ENCODE results near the gene ADO. TPM values are rescaled to one million over a fixed set of nuclear protein-coding genes. Genes with fewer than 3 reads are reported as not detected.

The ADO gene
- polyA plus RNA-seq, 1 of the 3 experiments (the other 2 are of a cell fraction), result 6.9 TPM

DNA sequence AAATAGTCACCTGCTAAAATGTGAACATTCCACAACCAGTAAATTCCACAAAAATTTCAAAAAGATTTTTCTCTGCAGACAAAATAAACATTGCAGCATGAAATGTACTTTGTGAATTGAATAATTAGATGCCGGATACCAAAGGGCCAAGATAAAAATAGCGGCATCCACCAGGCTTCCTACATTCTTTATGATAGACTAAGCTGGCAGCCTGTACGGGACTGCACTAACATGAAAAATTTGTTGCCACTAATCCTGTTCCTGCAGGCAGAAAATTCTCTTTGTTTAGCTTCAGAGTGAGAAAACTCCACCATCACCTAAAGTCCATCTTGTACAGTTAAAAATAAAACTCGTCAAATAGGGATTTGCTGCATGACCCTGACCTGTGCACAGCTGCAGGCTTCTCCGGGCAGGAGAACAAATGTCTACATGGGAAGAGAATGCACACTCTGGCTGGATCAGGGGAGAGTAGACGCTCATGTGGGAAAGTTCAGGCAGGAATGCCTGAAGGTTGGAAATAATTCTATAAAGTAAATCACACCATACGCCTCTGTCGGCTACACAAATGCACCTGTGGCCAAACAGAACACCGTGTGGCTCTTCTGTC lies 15.6 kb upstream of the ADO start:
- no peak overlapping the region for H3K27ac ChIP-seq (ENCODE audit: low read depth in 2 of 2, low read length in 1 of 2)
- WGBS (ENCODE audit: low lambda C conversion rate), result 54% methylated on average over 9 of the region's 9 CpGs
- no peaks in the 10 kb centered on the region for H3F3A ChIP-seq (replicated peaks; ENCODE audit: insufficient read depth)
- no peaks in the 10 kb centered on the region for H3K36me3 ChIP-seq (replicated peaks in 1 of 2; ENCODE audit: control insufficient read depth in 1 of 2, insufficient read depth in 2 of 2, low read length in 1 of 2)
- no peak overlapping the region for H3K4me3 ChIP-seq (ENCODE audit: low read depth in 2 of 2, low read length in 1 of 2)
- no peaks in the 10 kb centered on the region for H3K9me3 ChIP-seq
- H3K9me2 ChIP-seq, result no peaks in the 10 kb centered on the region
- no peak overlapping the region for H3K9ac ChIP-seq
- H3K4me1 ChIP-seq (ENCODE audit: control insufficient read depth in 1 of 2, insufficient read depth in 2 of 2, low read depth in 1 of 2, low read length in 1 of 2), result no peaks in the 10 kb centered on the region
- H3K4me2 ChIP-seq, result no peak overlapping the region
- ChIA-PET POLR2A (no interaction called here), CTCF (no interaction called here)
- no peaks in the 10 kb centered on the region for H3K79me2 ChIP-seq (ENCODE audit: insufficient read depth)
- no peak overlapping the region for H2AFZ ChIP-seq (ENCODE audit: low read depth)
- H4K20me1 ChIP-seq (ENCODE audit: insufficient read depth), result no peaks in the 10 kb centered on the region
- TF ChIP-seq IRF3 (IDR thresholded peaks at IDR 0.05; ENCODE audit: low read depth, low read length), result no peak
- TF ChIP-seq PBX3 (IDR thresholded peaks at IDR 0.05), result no peak
- TF ChIP-seq GABPA (IDR thresholded peaks at IDR 0.05; ENCODE audit: low read depth), result no peak
- TF ChIP-seq FOSL2 (IDR thresholded peaks at IDR 0.05; ENCODE audit: borderline replicate concordance, low read depth), result no peak
- TF ChIP-seq TAF1 (IDR thresholded peaks at IDR 0.05; ENCODE audit: borderline replicate concordance, low read depth, low read length), result no peak
- no peak for TF ChIP-seq EZH2phosphoT487 (IDR thresholded peaks at IDR 0.05; ENCODE audit: borderline replicate concordance, low read depth)
- TF ChIP-seq CHD2 (IDR thresholded peaks at IDR 0.05; ENCODE audit: low read length, partially characterized antibody), result no peak
- no peak for TF ChIP-seq EP300 (IDR thresholded peaks at IDR 0.05; ENCODE audit: borderline replicate concordance in 1 of 2, low read depth in 1 of 2, low read length in 1 of 2)
- TF ChIP-seq, protein P1, sequence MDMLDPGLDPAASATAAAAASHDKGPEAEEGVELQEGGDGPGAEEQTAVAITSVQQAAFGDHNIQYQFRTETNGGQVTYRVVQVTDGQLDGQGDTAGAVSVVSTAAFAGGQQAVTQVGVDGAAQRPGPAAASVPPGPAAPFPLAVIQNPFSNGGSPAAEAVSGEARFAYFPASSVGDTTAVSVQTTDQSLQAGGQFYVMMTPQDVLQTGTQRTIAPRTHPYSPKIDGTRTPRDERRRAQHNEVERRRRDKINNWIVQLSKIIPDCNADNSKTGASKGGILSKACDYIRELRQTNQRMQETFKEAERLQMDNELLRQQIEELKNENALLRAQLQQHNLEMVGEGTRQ (IDR thresholded peaks at IDR 0.05; ENCODE audit: borderline replicate concordance, low read depth, low read length), result no peak
- no peak for TF ChIP-seq GATA2 (CRISPR knock-in tag; IDR thresholded peaks at IDR 0.05)
- TF ChIP-seq NRF1 (IDR thresholded peaks at IDR 0.05; ENCODE audit: low read depth, low read length), result no peak
- no peak for TF ChIP-seq ELF1 (IDR thresholded peaks at IDR 0.05)
- TF ChIP-seq, protein P2, sequence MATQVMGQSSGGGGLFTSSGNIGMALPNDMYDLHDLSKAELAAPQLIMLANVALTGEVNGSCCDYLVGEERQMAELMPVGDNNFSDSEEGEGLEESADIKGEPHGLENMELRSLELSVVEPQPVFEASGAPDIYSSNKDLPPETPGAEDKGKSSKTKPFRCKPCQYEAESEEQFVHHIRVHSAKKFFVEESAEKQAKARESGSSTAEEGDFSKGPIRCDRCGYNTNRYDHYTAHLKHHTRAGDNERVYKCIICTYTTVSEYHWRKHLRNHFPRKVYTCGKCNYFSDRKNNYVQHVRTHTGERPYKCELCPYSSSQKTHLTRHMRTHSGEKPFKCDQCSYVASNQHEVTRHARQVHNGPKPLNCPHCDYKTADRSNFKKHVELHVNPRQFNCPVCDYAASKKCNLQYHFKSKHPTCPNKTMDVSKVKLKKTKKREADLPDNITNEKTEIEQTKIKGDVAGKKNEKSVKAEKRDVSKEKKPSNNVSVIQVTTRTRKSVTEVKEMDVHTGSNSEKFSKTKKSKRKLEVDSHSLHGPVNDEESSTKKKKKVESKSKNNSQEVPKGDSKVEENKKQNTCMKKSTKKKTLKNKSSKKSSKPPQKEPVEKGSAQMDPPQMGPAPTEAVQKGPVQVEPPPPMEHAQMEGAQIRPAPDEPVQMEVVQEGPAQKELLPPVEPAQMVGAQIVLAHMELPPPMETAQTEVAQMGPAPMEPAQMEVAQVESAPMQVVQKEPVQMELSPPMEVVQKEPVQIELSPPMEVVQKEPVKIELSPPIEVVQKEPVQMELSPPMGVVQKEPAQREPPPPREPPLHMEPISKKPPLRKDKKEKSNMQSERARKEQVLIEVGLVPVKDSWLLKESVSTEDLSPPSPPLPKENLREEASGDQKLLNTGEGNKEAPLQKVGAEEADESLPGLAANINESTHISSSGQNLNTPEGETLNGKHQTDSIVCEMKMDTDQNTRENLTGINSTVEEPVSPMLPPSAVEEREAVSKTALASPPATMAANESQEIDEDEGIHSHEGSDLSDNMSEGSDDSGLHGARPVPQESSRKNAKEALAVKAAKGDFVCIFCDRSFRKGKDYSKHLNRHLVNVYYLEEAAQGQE (IDR thresholded peaks at IDR 0.05; ENCODE audit: low read depth, low read length), result no peak
- TF ChIP-seq RAD21 (IDR thresholded peaks at IDR 0.05; ENCODE audit: low read length), result no peak
- TF ChIP-seq SIN3A (IDR thresholded peaks at IDR 0.05; ENCODE audit: borderline replicate concordance, low read depth, low read length), result no peak
- TF ChIP-seq SMC3 (IDR thresholded peaks at IDR 0.05; ENCODE audit: low read depth, low read length), result no peak
- TF ChIP-seq NFIC (IDR thresholded peaks at IDR 0.05; ENCODE audit: borderline replicate concordance), result no peak
- TF ChIP-seq, protein P3, sequence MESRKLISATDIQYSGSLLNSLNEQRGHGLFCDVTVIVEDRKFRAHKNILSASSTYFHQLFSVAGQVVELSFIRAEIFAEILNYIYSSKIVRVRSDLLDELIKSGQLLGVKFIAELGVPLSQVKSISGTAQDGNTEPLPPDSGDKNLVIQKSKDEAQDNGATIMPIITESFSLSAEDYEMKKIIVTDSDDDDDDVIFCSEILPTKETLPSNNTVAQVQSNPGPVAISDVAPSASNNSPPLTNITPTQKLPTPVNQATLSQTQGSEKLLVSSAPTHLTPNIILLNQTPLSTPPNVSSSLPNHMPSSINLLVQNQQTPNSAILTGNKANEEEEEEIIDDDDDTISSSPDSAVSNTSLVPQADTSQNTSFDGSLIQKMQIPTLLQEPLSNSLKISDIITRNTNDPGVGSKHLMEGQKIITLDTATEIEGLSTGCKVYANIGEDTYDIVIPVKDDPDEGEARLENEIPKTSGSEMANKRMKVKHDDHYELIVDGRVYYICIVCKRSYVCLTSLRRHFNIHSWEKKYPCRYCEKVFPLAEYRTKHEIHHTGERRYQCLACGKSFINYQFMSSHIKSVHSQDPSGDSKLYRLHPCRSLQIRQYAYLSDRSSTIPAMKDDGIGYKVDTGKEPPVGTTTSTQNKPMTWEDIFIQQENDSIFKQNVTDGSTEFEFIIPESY (IDR thresholded peaks at IDR 0.05; ENCODE audit: borderline replicate concordance, low read depth), result no peak
- no peak for TF ChIP-seq MEF2A (IDR thresholded peaks at IDR 0.05; ENCODE audit: borderline replicate concordance, low read depth)
- H3K27me3 ChIP-seq (ENCODE audit: insufficient read depth), result no peaks in the 10 kb centered on the region
- DNase-seq, result no peak

All from SK-N-SH (cell line).